Ascending aorta (tissue), 2 donors: ENCODE data around the gene TCP1. TPM values are rescaled to one million over a fixed set of nuclear protein-coding genes. Genes with fewer than 3 reads are reported as not detected.

ENCODE experiments used
- DNase-seq, 2 donors: peaks; one replicate each; pipeline ENCODE4 v3.0.0-alpha.2; 2019; ENCODE audit warnings: low spot score in 2 of 2
- H3K27ac ChIP-seq, 2 donors: fragments of 200-600 bp; sonication (generic); one replicate each; pipeline ENCODE4 v1.5.1; 2016 to 2017; ENCODE audit warnings: mild to moderate bottlenecking in 1 of 2
- H3K27me3 ChIP-seq: fragments of 200-600 bp; sonication (generic); one replicate; pipeline ENCODE4 v1.5.1; 2017
- H3K36me3 ChIP-seq, 2 donors: fragments of 200-600 bp; sonication (generic); one replicate each; pipeline ENCODE4 v1.5.1; 2016
- H3K4me1 ChIP-seq, 2 donors: fragments of 200-600 bp; sonication (generic); one replicate each; pipeline ENCODE4 v1.5.1; 2016 to 2017; ENCODE audit warnings: mild to moderate bottlenecking in 1 of 2
- H3K4me3 ChIP-seq, 2 donors: fragments of 200-600 bp; sonication (generic); one replicate each; pipeline ENCODE4 v1.5.1; 2016 to 2017; ENCODE audit warnings: mild to moderate bottlenecking in 1 of 2
- H3K9me3 ChIP-seq, 2 donors: fragments of 200-600 bp; sonication (generic); one replicate each; pipeline ENCODE4 v1.5.1; 2016
- CTCF ChIP-seq, 3 experiments: fragments of 200-600 bp in 2 of 3; fragments of 450-650 bp in 1 of 3; sonication (generic) in 2 of 3; IDR thresholded peaks; one replicate each; pipeline ENCODE4 v1.5.1; 2016 to 2019; ENCODE audit warnings: antibody characterized with exemption in 3 of 3, mild to moderate bottlenecking in 1 of 3, moderate library complexity in 1 of 3
- intact Hi-C: fragments of 100-400 bp; cut with DNase I; formaldehyde crosslinking; loops from one replicate; pipeline ENCODE4 v1.15.1; 2023
- total RNA-seq: library from RNA; depleted of rRNA; stranded (reverse); fragments of >200 nt; gene quantifications from one replicate; pipeline ENCODE4 v1.1.0, GENCODE V29; 2016

Gene TCP1
- total RNA-seq, 1 donor from 2014 or later, result 46.7 TPM

- no peak for TF ChIP-seq CTCF (IDR thresholded peaks at IDR 0.05)
- no peaks in the 10 kb centered on the region for H3K27me3 ChIP-seq
- peak overlapping the region; percentile 95 to 100 for H3K4me3 ChIP-seq
- no peaks in the 10 kb centered on the region for H3K36me3 ChIP-seq
- no peaks in the 10 kb centered on the region for H3K9me3 ChIP-seq
- DNase-seq, result no peak
- peak overlapping the region; percentile 98 to 100 for H3K27ac ChIP-seq
- intact Hi-C loops, result loop anchor here (10.0 kb wide), 1 partner anchor 1084 kb away; the partner anchor contains the start of gene DYNLT1
- H3K4me1 ChIP-seq, result peaks cover 6 to 28% of the 10 kb centered on the region in 2 donors
These were observed 60.9 kb downstream of the TCP1 start for GRCh38 chr6:159728531-159728964.

Other genes starting within 250 kb of the TCP1 start
- gene SOD2, start 96.4 kb downstream of the TCP1 start, total RNA-seq, result 205 TPM
- gene WTAP, start 62.1 kb downstream of the TCP1 start, total RNA-seq, result 44.6 TPM
- 0.85 TPM for gene ACAT2, start 27.6 kb downstream of the TCP1 start, total RNA-seq
- gene MRPL18, start 865 bp upstream of the TCP1 start, total RNA-seq, result 119 TPM
- gene PNLDC1, start 10.7 kb upstream of the TCP1 start, total RNA-seq, result not detected
- gene MAS1, start 101.4 kb upstream of the TCP1 start, total RNA-seq, result not detected
- 104 TPM for gene IGF2R, start 179.5 kb upstream of the TCP1 start, total RNA-seq